Measurements from ENCODE around the gene CCDC63.
"Not testable (repeated sequence)": the region's sequence is repeated elsewhere in the genome, so short reads cannot be mapped to it uniquely, and the experiment has no call there.

CCDC63 gene

GRCh38 chr12:110927546-110927945, 80.8 kb downstream of the CCDC63 start:
- DNase-seq, result no peak

GRCh38 chr12:110928700-110929099, 81.9 kb downstream of the CCDC63 start:
- no peak for DNase-seq

GRCh38 chr12:110929818-110930217, 83.0 kb downstream of the CCDC63 start:
- no peak for DNase-seq

GRCh38 chr12:110930348-110931314, 83.8 kb downstream of the CCDC63 start:
- no peak for DNase-seq

- DNase-seq, result no peak
Measured at GRCh38 chr12:110931315-110931728, 84.5 kb downstream of the CCDC63 start.

GRCh38 chr12:110932046-110932445, 85.3 kb downstream of the CCDC63 start:
- DNase-seq, result no peak

GRCh38 chr12:110933326-110933974, 86.7 kb downstream of the CCDC63 start:
- no peak for DNase-seq

GRCh38 chr12:110934093-110934852, 87.5 kb downstream of the CCDC63 start:
- no peak for DNase-seq

GRCh38 chr12:110935588-110935987, 88.8 kb downstream of the CCDC63 start:
- no peak for DNase-seq

GRCh38 chr12:110936367-110937103, 89.7 kb downstream of the CCDC63 start:
- no peak for DNase-seq

- peak; percentile 54 for DNase-seq
Measured at GRCh38 chr12:110937104-110937641, 90.4 kb downstream of the CCDC63 start.

- DNase-seq, result no peak
Measured at GRCh38 chr12:110940296-110940695, 93.5 kb downstream of the CCDC63 start.

- no peak for DNase-seq
Measured at GRCh38 chr12:110940933-110941332, 94.1 kb downstream of the CCDC63 start.

- DNase-seq, result no peak
Measured at GRCh38 chr12:110941391-110941790, 94.6 kb downstream of the CCDC63 start.

- no peak for DNase-seq
Measured at GRCh38 chr12:110943373-110943772, 96.6 kb downstream of the CCDC63 start.

GRCh38 chr12:110948041-110948440, 101.3 kb downstream of the CCDC63 start:
- no peak for DNase-seq

GRCh38 chr12:110950466-110950865, 103.7 kb downstream of the CCDC63 start:
- DNase-seq, result not testable (repeated sequence)

- not testable (repeated sequence) for DNase-seq
Measured at GRCh38 chr12:110950867-110951266, 104.1 kb downstream of the CCDC63 start.
